Measurements from ENCODE around the gene FAF2.
"Not testable (repeated sequence)": the region's sequence is repeated elsewhere in the genome, so short reads cannot be mapped to it uniquely, and the experiment has no call there.

Gene FAF2

DNA sequence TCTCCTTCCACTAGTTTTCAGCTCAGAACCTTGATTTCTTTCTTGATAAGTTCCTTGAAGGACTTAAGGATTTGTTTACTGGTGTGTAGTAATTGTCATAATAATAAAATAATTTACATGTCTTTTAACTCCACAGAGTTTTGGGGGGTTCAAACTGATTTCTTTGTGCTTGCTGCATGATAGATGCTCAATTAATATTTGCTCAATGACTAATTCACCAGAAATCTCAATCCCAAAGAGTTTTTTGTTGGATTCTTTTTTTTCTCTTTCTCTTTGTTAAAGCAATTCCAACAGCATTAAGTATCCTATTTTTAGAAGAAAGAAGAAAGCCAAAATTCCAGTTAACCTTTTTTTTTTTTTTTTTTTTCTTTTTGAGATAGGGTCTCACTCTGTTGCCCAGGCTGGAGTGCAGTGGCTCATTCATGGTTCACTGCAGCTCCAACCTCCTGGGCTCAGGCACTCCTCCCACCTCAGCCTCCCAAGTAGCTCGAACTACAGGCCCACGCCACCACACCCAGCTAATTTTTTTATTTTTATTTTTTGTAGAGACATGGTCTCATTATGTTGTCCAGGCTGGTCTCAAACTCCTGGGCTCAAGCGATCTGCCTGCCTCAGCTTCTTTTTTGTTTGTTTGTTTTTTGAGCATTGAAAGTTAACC is 10.8 kb downstream of the FAF2 start:
- no peak for DNase-seq (ENCODE audit: low spot score)

DNA sequence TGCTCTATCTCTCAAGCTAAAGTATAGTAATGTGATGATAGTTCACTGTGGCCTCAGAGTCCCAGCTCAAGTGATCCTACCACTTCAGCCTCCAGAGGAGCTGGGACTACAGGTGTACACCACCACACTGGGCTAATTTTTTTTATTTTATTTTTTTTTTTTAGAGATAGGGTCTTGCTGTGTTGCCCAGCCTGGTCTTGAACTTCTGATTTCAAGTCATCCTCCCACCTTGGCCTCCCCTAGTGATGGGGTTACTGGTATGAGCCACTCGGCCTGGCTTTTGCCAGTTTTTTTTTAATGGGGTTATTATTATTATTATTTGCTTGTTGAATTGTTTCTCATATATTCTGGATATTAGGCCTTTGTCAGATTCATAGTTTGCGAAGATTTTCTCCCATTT is 13.2 kb downstream of the FAF2 start:
- DNase-seq (ENCODE audit: low spot score) = no peak

DNA sequence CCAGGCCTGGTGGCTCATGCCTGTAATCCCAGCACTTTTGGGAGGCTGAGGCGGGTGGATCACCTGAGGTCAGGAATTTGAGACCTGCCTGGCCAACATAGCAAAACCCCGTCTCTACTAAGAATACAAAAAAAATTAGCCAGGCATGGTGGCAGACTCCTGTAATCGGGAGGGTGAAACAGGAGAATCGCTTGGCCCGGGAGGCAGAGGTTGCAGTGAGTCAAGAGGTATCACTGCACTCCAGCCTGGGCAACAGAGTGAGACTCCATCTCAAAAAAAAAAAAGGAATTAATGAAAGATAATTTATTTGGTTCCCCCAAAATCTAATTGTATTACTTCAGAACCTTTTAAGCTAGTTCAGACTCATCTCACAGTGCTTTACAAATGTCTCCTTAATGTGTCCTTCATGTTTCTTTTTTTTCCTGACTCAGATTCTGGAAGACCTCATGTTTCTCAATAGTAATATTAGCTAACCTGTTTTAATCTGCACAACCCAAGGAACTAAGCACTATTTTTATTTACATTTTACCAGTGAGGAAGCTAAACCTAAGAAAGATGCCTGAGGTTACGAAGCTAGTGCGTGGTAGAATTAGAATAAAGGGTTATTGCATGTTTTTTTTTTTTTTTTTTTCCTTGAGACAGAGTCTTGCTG is 15.1 kb downstream of the FAF2 start:
- no peak for DNase-seq (ENCODE audit: low spot score)

DNA sequence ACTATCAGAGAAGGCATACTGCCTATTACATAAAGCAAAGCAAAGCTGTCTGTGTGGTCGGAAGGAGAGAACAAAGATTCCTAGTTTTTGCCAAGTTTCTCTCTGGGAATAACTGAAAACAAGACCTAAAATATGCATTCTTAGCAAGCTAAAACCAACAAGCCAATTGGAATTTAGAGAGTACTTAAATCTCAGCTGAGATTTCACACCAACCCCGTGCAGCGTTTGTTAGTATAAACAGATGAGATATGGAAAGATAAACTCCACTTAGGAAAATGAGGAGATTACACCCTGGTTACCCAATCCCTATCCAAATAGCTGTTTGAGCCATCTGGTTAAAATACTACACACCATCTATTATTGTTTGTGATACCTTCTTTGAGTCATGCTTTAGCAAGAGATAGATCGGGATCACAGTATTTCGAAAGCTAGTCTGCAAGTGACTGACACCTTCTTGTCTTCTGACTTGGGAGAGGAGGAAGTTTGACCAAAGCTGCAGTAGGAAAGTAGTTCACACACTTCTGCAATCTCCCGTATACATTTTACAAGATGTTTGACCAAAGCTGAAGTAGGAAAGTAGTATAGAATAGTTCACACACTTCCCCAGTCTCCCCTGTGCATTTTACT is 18.2 kb downstream of the FAF2 start:
- DNase-seq (ENCODE audit: low spot score) = no peak

DNA sequence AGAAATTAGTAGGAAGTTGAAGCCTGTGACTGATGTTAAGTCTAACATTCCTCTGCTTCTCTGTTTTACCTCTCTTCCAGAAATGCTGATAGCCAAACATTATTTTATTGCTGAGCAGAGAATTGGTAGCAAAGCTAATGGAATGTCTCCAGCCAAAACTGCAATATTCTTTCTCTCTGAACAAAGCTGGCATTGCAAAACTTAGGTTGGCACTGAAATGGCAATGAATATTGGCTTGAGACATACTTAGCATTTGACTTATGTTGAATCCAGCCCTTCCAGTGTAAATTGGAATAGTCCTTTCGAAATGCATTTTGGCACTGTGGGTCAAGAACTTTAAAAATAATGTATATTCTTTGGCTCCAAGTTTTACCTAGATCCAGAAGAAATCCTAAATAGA is 21.1 kb downstream of the FAF2 start:
- DNase-seq (ENCODE audit: low spot score) = no peak

DNA sequence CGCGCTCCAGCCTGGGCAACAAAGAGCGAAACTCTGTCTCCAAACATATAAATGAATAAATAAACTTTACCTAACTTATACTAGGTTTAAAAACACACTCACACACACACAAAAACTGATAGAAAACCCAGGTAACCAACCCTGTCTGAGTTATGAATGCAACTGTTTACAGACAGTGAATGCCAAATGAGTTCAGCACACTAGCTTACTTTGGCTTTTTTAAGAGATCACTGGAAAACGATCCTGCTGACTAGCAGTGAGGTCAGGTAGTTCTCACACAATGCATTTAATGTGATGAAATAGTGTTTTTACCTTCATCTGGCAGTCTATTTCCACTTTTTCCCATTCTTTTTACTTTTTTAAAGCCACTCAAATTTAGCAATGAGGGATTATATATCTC is 22.4 kb downstream of the FAF2 start:
- DNase-seq (ENCODE audit: low spot score) = no peak

DNA sequence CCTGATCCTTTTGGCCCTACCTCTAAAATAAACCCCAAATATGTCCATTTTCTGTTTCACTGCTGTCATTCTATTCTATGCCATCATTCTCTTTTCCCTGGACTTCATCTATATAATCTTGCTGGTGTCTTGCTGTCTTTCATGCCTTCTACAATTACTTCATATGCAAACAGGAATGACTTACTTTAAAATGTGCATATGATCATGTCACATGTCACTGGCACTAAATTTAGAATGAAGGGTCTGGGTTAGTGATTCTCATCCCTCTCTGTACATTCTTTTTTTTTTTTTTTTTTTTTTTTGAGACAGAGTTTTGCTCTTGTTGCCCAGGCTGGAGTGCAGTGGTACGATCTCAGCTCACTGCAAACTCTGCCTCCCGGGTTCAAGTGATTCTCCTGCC is 22.9 kb downstream of the FAF2 start:
- no peak for DNase-seq (ENCODE audit: low spot score)

DNA sequence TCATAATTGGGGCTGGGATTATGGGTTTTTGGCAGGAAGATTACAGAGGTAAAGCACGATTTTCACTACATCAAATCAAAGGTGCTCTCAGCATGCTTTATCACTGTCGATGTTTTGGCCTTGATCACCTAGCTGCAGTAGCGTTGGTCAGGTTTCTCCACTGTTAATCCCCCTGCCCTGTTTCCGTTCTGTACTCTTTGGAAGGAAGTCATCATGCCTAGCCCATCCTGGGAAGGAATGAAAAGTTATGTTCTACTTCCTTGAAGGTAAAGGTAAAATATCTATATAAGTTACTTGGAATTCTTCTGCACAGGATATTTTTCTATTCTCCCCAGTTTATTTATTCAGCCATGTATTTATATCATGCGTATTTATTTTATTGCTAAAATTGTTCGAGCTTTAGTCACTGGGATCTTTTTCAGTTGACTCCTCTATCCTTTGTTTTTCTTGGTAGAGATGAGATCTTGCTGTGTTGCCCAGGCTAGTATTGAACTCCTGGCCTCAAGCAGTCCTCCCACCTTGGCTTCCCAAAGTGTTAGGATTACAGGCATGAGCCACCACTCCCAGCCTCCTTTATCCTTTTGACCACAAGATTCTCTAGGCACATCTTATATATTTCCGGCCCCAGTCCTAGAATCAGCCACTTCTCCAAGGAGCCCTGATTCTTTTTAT is 25.3 kb downstream of the FAF2 start:
- no peak for DNase-seq (ENCODE audit: low spot score)

DNA sequence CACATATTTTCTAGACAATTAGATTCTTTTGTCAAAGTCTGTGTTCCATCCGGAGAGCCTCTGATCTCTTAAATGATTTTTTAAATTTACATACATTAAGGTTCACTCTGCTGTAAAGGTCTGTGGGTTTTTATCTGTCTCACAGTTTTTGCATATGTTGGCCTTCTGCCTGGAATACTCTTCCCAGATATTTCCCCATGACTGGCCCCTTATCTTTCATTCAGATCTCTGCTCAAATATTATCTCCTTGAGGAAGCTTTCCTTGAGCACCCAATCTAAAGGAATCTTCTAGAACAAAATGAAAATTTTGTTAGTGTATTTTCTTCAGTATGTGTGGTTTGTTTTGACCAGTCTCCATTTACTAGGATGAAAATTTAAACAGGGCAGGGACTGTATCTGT is 26.3 kb downstream of the FAF2 start:
- no peak for DNase-seq (ENCODE audit: low spot score)

DNA sequence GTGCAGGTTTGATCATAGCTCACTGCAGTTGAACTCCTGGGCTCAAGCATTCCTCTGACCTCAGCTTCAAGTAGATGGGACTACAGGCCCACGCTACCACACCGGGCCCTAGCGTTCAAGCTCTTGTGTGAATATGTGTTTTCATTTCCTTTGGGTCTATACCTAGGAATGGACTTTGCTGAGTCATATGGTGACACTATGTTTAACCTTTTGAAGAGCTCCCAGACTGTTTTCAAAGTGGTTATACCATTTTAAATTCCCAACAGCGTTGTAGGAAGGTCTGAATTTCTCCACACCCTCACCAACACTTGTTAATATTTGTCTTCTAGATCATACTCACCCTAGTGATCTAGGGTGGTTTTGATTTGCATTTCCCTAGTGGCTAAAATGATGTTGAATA is 33.5 kb downstream of the FAF2 start:
- DNase-seq (ENCODE audit: low spot score) = no peak

DNA sequence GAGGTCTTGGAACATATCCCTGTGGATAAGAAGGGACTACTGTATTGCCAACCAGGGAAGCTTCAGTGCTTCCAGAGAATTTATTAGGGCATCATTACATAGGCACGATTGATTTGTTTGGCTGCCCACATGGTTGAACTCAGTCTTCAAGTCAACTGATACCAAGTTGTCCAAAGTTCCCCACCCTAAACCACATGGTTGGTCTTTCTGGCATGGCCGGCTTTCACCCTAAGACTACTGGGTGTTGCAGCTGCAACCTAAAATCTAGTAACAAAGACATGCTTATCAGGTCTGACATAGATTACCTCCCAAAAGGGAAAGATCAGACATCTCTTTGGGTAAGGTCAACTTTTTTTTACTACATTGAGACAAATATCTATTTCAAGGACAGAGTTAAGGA is 37.0 kb downstream of the FAF2 start:
- DNase-seq (ENCODE audit: low spot score) = no peak

DNA sequence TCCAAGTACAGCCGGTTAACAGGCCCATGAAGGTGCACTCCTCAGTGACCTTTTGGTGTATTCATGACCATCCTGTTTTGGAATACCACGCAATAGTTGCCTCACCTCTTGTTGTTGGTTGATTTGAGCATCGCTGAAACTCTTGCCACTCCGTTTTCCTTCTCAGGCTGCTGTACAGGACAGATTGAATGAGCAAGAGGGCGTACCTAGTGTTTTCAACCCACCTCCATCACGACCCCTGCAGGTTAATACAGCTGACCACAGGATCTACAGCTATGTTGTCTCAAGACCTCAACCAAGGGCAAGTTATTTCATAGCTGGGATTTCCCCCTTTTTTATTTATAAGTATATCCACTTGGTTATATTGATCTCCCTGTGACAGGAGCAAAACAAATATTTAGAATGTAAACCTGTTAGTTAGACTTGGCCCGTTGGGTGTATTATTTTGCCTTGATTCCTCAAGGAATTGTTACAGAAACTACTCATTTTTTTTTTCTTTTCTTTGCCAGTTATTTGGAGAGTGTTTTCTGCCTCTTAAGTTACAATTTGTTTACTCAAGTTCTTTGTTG is 38.1 kb downstream of the FAF2 start:
- DNase-seq (ENCODE audit: low spot score) = peak; percentile 20

DNA sequence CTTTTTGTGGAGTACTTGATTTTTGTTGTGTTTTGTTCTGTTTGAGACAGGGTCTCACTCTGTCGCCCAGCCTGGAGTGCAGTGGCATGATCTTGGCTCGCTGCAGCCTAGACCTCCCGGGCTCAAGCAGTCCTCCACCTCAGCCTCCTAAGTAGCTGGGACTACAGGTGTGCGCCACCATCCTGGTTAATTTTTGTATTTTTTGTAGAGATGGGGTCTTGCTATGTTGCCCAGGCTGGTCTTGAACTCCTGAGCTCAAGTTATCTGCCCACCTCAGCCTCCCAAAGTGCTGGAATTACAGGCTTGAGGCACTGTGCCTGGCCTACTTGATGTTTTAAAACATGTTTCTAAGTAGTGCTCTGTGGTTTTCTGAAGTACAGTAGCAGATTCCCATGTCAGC is 39.0 kb downstream of the FAF2 start:
- not testable (repeated sequence) for DNase-seq (ENCODE audit: low spot score)

DNA sequence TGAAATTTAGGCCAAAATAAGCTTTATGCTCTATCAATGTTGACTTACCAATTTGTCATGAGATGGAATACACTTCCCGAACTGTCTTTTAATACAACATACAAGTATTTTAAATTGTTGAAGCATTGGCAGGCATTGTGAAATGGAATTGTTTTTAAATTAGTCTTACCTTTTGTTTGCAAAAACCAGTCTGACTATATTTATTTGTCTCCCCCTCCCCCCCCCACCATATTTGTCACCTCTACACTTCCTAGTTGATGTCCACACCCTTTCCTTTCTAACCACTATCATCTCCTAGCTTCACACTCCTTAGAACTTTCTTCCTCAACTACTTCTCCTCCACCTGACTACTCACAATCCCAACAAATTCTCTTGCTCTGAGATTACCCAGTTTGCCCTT is 40.9 kb downstream of the FAF2 start:
- no peak for DNase-seq (ENCODE audit: low spot score)

DNA sequence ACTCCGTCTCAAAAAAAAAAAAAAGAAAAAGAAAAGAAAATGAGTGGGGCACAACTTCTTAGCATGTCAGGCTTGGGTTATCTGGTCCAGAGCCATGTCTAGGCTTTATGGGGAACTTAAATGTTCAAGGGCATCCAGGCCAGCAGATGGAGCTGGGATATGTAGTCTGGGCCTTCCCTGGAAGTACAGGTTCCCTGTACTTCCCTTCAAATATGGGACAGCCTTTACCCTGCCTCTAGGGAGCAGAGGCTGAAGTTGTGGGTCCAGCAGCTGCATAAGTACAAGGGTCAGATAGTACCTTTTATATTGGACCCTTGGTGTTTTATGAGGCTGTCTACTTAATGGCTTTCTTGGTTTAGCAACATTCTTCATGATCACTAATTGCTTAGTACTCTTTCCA is 42.1 kb downstream of the FAF2 start:
- no peak for DNase-seq (ENCODE audit: low spot score)

DNA sequence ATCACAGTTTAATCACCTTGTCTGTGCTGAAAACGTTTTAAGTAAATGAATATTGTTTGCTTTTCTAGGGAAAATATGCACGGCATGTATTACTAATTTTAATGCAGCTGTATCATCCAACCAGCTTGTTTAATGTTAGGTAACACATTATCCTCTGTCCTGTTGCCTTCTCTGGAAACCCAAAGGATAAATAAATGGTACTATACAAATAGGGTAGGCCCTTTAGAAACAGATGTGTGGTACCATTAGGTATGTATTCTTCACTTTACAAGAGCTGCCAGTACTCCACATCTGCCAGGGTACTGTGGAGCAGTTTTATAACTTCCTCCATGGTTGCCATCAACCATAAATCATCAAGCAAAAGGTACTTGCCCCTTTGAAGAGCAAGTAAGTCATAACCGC is 42.9 kb downstream of the FAF2 start:
- DNase-seq (ENCODE audit: low spot score) = no peak

DNA sequence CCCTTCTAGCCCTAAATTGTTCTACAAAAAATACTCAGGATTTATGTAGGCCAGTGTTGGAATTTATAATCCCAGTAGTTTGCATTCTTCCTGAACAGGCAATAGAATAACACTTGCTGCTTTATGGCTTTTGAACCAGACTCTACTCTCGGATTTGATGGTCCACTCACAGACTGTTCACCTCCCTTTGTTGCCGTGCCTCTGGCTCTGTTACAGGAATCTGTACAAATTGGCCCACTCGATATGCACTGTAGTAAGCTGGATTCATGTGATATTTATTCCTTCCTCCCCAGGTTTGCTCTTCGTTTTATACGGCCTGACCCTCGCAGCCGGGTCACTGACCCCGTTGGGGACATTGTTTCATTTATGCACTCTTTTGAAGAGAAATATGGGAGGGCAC is 43.7 kb downstream of the FAF2 start:
- no peak for DNase-seq (ENCODE audit: low spot score)

DNA sequence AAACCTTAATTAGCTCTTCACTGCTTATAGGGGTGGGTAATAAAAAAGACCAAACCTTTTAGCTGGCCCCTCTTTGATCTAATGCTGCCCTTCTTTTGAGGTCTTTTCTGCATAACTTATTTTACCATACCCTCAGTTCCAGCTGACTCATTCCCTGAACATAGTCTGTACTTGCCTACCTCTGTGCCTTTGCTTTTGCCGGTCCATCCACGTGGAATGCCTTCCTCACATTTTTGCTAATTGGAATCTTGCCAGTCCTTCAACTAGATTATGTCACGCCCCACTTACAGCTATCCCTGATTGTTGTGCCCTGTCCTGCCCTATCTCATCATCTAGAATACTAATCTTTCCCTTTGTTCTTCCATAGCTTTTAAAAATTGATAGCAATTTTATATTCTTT is 44.2 kb downstream of the FAF2 start:
- DNase-seq (ENCODE audit: low spot score) = no peak

DNA sequence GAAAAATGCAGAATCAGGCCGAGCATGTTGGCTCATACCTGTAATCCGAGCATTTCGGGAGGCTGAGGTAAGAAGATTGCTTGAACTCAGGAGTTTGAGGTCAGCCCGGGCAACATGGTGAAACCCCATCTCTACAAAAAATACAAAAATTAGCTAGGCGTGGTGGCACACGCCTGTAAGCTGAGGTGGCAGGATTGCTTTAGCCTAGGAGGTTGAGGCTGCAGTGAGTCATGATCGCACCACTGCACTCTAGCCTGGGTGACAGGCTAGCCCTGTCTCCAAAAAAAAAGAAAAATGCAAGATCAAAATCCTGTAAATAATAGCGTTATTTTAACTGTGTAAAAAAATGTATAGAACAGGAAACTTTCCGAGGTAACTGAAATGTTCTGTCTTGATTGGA is 49.7 kb downstream of the FAF2 start:
- no peak for DNase-seq (ENCODE audit: low spot score)

DNA sequence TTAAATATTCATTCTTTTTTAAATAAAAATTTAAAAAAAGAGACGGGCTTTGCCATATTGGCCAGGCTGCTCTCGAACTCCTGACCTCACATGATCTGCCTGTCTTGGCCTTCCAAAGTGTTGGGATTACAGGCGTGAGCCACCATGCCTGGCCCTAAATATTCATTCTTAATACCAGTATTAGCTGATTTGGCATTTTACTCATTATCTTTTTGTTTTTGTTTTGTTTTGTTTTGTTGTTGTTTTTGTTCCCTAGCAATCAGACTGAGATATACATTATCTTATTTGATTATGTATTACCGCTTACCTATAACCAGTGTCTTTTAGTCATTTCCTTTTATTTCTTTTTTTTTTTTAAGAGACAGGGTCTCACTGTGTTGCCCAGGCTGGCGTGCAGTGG is 51.1 kb downstream of the FAF2 start:
- no peak for DNase-seq (ENCODE audit: low spot score)

DNA sequence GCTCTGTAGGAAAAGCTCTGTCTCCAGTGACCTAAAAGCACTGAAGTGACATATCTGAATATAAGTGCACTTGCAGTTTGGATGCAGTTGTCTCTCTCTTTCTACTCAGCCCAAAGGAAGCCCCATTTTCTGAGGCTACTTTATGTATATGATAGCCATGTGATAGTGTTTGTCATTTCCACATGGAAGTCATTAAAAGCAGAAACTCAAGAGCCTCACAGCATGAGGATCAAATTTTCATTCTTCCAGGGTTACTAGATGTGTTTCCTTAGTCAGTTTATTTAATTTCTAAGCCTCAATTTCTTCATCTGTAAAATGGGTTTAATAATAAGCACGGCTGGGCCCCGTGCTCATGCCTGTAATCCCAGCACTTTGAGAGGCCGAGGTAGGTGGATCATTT is 52.3 kb downstream of the FAF2 start:
- DNase-seq (ENCODE audit: low spot score) = no peak

DNA sequence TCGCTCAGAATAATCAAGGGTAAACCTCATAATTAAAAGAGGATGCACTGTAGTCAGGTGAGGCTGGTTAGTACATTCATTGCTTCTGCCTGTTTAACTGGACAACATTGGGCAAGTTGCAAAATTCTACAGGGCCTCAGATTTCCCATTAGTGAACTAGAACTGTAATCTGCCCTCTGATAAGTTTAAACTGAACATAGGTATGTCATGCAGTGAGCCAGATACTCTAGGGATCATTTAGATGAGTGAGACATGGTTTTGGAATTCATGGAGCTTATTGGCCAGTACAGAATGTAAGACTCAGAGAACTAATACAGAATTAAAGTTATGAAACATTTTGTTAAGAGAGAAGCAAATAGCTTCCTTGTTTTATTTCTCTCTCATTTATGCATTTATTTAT is 53.1 kb downstream of the FAF2 start:
- no peak for DNase-seq (ENCODE audit: low spot score)

DNA sequence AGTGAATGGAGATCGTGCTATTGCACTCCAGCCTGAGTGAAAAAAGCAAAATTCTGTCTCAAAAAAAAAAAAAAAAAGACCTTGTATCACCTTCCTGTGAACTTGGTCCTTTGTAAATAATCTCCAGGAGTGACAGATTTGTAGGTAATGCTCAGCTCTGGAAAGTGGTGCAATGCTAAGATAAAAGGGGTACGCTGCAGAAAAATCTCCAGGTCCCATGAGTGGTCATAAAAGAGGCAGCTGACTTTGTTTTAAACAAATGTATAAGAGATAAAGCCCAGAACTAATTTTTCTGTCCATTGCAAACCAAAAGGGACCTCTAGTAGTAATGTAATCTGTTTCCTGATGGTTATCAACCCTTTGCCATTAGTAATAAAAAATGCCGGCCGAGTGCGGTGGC is 55.3 kb downstream of the FAF2 start:
- no peak for DNase-seq (ENCODE audit: low spot score)
